Measurements from ENCODE around the gene ELMO1. TPM values are rescaled to one million over a fixed set of nuclear protein-coding genes. Genes with fewer than 3 reads are reported as not detected.

ELMO1 gene
- total and polyA plus RNA-seq, 11 donors: 6.9 to 38.6 (median 14.7) TPM

DNA sequence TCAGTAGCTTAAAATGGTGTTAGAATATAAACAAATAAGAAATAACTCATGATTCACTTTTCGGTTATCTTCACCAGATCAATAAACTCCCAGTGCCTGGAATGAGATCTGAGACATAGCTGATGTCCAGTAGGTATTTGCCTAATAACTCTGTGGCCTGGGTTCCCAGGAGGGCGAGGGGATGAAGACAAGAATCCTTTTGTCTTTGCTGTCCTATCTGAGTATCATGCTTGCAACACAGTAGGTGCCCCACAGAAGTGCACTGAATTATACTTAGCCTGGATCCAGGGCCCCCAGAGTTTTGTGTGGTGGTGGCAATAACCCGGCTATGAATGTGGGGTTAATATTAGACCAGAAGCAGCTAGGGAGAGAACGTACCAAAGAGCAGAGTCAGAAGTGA lies 374.3 kb downstream of the ELMO1 start:
- Histone ChIP-seq H3K36me3 (peaks cover 0 to 3% (median 0%) of the 10 kb centered on the region in 9 donors), H3K4me3 (no peak overlapping the region), H3K9me3 (no peaks in the 10 kb centered on the region), H3K27ac (no peak overlapping the region), H3K4me1 (no peaks in the 10 kb centered on the region), H3K27me3 (no peaks in the 10 kb centered on the region)
- intact Hi-C loops (cut with DNase I): no loop called here
- ATAC-seq (no peak), DNase-seq (no peak)
- TF ChIP-seq POLR2A (IDR thresholded peaks at IDR 0.05): no peak
- TF ChIP-seq, protein P1, sequence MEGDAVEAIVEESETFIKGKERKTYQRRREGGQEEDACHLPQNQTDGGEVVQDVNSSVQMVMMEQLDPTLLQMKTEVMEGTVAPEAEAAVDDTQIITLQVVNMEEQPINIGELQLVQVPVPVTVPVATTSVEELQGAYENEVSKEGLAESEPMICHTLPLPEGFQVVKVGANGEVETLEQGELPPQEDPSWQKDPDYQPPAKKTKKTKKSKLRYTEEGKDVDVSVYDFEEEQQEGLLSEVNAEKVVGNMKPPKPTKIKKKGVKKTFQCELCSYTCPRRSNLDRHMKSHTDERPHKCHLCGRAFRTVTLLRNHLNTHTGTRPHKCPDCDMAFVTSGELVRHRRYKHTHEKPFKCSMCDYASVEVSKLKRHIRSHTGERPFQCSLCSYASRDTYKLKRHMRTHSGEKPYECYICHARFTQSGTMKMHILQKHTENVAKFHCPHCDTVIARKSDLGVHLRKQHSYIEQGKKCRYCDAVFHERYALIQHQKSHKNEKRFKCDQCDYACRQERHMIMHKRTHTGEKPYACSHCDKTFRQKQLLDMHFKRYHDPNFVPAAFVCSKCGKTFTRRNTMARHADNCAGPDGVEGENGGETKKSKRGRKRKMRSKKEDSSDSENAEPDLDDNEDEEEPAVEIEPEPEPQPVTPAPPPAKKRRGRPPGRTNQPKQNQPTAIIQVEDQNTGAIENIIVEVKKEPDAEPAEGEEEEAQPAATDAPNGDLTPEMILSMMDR (IDR thresholded peaks at IDR 0.05): no peak
- WGBS, 4 donors: 91 to 94% (median 93%) methylated on average over 4 of the region's 4 CpGs

DNA sequence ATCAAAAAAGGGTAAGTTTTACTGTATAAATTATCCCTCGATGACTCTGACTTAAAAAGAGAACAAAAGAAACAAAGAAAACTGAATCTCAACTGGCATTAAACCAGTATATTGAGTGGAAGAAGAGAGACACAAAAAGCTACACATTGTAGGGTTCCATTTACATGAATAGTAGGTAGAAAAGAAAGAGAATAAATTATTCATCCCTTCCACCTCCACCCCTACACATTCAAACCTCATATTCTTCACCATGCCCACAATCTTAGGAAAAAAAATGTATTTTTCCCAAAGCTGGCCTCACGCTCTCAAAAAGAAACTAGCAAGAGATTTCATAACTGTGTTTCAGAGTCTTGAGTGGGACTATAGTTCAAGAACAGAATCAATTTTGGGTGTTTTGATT lies 377.5 kb downstream of the ELMO1 start:
- H3K4me3 ChIP-seq: no peak overlapping the region
- no peak for DNase-seq
- TF ChIP-seq, protein P1 (IDR thresholded peaks at IDR 0.05): no peak
- no peak for TF ChIP-seq POLR2A (IDR thresholded peaks at IDR 0.05)
- H3K9me3 ChIP-seq: no peaks in the 10 kb centered on the region
- no peak overlapping the region for H3K27ac ChIP-seq
- no peak for ATAC-seq
- no peaks in the 10 kb centered on the region for H3K27me3 ChIP-seq
- no peaks in the 10 kb centered on the region for H3K36me3 ChIP-seq
- peaks cover 0 to under 1% (median 0%) of the 10 kb centered on the region in 12 donors for H3K4me1 ChIP-seq
- intact Hi-C loops (cut with DNase I): no loop called here
- WGBS, 4 donors: 94 to 97% (median 95%) methylated on average over 2 of the region's 2 CpGs

DNA sequence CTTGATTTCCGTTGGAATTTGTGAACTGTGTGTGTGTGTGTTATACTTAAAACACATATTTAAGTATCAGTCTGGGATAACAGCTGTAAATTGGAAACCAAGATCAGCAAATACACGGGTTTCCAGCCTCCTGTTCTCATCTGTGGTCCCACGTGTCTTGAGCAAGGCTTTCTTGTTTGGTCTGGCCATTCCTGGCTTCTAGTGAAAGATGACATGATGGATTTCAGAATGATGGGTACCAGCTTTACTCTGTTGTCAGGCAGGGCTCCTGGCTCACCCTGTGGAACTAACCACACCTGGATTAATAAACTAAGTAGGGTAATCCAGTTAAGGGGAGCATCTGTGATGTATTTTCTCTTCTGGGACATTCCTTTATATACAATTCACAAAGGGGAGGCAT lies 378.2 kb downstream of the ELMO1 start:
- intact Hi-C loops (cut with DNase I): no loop called here
- H3K9me3 ChIP-seq: no peaks in the 10 kb centered on the region
- TF ChIP-seq, protein P1 (IDR thresholded peaks at IDR 0.05): no peak
- TF ChIP-seq POLR2A (IDR thresholded peaks at IDR 0.05): no peak
- no peak overlapping the region for H3K4me3 ChIP-seq
- ATAC-seq: no peak
- no peaks in the 10 kb centered on the region for H3K27me3 ChIP-seq
- peaks cover 0 to 4% (median 0%) of the 10 kb centered on the region in 12 donors for H3K4me1 ChIP-seq
- 73 to 81% (median 79%) methylated on average over 3 of the region's 3 CpGs for WGBS, 4 donors
- H3K36me3 ChIP-seq: no peaks in the 10 kb centered on the region
- H3K27ac ChIP-seq: no peak overlapping the region
- DNase-seq: no peak

DNA sequence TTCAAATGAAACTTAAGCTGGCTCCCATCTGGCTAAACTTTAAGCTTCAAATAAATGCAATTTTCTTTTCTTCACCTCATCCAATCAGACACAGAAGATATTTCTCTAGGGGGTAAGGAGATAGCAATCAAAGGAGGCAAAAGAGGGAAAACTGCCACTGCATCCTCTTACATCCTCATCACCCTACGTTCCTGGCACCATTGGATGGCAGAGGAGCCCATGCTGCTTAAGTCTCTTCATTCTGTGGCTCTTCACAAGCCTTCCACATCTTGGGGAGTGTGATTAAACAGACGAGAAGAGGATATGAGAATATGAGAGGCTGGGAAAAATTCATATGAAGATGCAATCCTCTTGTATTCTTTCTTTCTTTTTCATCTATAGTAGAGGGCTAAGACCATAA lies 378.6 kb downstream of the ELMO1 start:
- no peak for TF ChIP-seq POLR2A (IDR thresholded peaks at IDR 0.05)
- TF ChIP-seq, protein P1 (IDR thresholded peaks at IDR 0.05): no peak
- ATAC-seq: no peak
- H3K4me1 ChIP-seq: peaks cover 0 to 5% (median 0%) of the 10 kb centered on the region in 12 donors
- intact Hi-C loops (cut with DNase I): no loop called here
- no peak for DNase-seq
- no peak overlapping the region for H3K27ac ChIP-seq
- no peaks in the 10 kb centered on the region for H3K9me3 ChIP-seq
- H3K36me3 ChIP-seq: no peaks in the 10 kb centered on the region
- H3K4me3 ChIP-seq: no peak overlapping the region
- WGBS, 4 donors: 80 to 90% (median 85%) methylated on average over 2 of the region's 2 CpGs
- H3K27me3 ChIP-seq: no peaks in the 10 kb centered on the region

Measured in heart left ventricle (tissue), 16 donors.